OCI-LY7 (cell line): ENCODE measurements around the gene TPRG1L.

ENCODE experiments used
- EZH2phosphoT487 ChIP-seq: fragments of 200-600 bp; sonication (generic); IDR thresholded peaks from 2 replicates; pipeline ENCODE4 v1.6.1; 2018; ENCODE audit warnings: low read depth, borderline replicate concordance, mild to moderate bottlenecking, mixed run types, antibody characterized with exemption, low read length, moderate library complexity, mixed read lengths
- TF ChIP-seq, protein P1 (sequence below): fragments of 200-600 bp; sonication (generic); conservative IDR thresholded peaks from 2 replicates; pipeline ENCODE4 v1.5.1; 2014; ENCODE audit warnings: mild to moderate bottlenecking, antibody characterized with exemption, low read length, moderate library complexity, mixed read lengths

GRCh38 chr1:3599286-3599811, 25.5 kb upstream of the TPRG1L start:
- TF ChIP-seq, protein P1, sequence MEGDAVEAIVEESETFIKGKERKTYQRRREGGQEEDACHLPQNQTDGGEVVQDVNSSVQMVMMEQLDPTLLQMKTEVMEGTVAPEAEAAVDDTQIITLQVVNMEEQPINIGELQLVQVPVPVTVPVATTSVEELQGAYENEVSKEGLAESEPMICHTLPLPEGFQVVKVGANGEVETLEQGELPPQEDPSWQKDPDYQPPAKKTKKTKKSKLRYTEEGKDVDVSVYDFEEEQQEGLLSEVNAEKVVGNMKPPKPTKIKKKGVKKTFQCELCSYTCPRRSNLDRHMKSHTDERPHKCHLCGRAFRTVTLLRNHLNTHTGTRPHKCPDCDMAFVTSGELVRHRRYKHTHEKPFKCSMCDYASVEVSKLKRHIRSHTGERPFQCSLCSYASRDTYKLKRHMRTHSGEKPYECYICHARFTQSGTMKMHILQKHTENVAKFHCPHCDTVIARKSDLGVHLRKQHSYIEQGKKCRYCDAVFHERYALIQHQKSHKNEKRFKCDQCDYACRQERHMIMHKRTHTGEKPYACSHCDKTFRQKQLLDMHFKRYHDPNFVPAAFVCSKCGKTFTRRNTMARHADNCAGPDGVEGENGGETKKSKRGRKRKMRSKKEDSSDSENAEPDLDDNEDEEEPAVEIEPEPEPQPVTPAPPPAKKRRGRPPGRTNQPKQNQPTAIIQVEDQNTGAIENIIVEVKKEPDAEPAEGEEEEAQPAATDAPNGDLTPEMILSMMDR, result no peak
- TF ChIP-seq EZH2phosphoT487, result no peak
